ENCODE results near the gene ID2. TPM values are rescaled to one million over a fixed set of nuclear protein-coding genes. Genes with fewer than 3 reads are reported as not detected.

Gene ID2
- total and polyA plus RNA-seq, 2 experiments from 2014 or later = 612 to 910 TPM

DNA sequence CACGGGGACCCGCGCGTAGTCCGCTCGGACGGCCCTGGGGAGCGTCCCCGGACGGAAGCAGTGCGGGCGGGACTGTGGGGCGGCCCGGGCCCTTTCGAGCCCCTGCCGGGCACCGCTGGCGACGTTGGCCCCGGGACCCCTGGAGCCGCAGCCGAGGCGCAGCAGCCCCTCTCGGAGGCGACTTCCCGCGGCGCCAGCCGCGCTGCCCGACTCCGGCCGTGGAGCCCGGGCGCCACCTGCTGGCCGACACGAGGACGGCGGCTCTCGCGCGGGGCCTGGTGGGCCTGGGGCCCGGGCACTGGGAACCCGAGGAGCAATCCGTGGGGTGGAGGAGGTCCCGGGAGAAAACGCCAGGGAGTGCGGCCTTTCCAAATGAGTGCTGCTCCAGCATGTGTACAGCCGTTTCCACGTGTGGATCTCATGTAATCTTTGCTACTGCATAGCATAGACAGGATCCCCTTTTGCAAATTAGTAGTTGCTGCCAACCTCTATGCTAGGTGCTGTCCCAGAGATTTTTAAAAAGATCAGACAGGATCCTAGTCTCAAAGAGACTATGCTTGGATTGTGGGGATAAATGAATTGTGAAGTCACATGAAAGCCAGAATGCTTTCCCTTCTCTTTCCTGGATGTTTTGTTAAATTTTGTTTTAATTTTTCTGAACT, 4.0 kb downstream of the ID2 start:
- peak; percentile 88 for DNase-seq (ENCODE audit: low spot score)
- peak overlapping the region; percentile 18 for H2AFZ ChIP-seq

DNA sequence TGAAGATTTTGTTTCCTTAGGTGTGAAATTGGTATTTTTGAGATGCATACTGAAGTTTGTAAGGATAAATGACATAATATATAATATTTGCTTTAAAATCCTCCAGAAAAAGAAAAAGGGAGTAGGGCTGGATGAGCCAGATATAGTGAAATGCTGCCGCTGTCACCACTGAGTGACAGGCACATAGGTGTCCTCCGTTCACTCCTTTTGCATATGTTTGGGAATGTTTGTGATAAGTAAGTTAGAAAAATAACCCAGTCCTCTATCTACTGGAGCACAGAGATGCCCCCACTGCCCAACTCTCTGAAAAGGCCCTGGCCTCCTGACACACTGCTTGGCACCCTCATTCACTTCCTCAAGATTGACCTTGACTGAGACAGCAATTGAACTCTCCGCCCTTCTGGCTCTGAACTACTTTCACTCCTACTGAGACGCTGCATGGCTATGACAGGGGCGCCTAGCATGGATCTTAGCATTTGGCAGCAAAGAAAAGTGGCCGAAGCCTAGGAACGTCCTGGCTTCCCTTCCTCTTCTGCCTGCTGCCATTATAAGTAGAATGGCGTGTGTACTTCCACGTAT, 10.1 kb downstream of the ID2 start:
- H3K4me3 ChIP-seq = no peak overlapping the region
- H3K36me3 ChIP-seq (replicated peaks; ENCODE audit: insufficient read depth, low read depth) = no peaks in the 10 kb centered on the region
- H3K9me3 ChIP-seq (ENCODE audit: low read depth) = no peaks in the 10 kb centered on the region
- H3K4me1 ChIP-seq (ENCODE audit: insufficient read depth) = no peaks in the 10 kb centered on the region
- TF ChIP-seq, protein P1, sequence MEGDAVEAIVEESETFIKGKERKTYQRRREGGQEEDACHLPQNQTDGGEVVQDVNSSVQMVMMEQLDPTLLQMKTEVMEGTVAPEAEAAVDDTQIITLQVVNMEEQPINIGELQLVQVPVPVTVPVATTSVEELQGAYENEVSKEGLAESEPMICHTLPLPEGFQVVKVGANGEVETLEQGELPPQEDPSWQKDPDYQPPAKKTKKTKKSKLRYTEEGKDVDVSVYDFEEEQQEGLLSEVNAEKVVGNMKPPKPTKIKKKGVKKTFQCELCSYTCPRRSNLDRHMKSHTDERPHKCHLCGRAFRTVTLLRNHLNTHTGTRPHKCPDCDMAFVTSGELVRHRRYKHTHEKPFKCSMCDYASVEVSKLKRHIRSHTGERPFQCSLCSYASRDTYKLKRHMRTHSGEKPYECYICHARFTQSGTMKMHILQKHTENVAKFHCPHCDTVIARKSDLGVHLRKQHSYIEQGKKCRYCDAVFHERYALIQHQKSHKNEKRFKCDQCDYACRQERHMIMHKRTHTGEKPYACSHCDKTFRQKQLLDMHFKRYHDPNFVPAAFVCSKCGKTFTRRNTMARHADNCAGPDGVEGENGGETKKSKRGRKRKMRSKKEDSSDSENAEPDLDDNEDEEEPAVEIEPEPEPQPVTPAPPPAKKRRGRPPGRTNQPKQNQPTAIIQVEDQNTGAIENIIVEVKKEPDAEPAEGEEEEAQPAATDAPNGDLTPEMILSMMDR (IDR thresholded peaks at IDR 0.05; ENCODE audit: poor library complexity) = no peak
- no peak for TF ChIP-seq EZH2 (IDR thresholded peaks at IDR 0.05; ENCODE audit: borderline replicate concordance)
- TF ChIP-seq EZH2phosphoT487 (IDR thresholded peaks at IDR 0.05; ENCODE audit: low read depth, severe bottlenecking, unreplicated experiment) = no peak
- H2AFZ ChIP-seq = no peak overlapping the region
- H3K9me2 ChIP-seq (replicated peaks; ENCODE audit: insufficient read depth) = no peaks in the 10 kb centered on the region
- no peak for DNase-seq (ENCODE audit: low spot score)
- 94% methylated on average over 9 of the region's 9 CpGs for WGBS (ENCODE audit: low lambda C conversion rate, missing lambda C conversion rate)
- H4K20me1 ChIP-seq (ENCODE audit: insufficient read depth, poor library complexity, severe bottlenecking) = no peaks in the 10 kb centered on the region
- H3K27me3 ChIP-seq = no peaks in the 10 kb centered on the region
- no peak overlapping the region for H3K27ac ChIP-seq
- peaks cover 5% of the 10 kb centered on the region for H3K79me2 ChIP-seq
- H3K4me2 ChIP-seq = no peak overlapping the region

More for the DNA sequence above, 4.0 kb downstream of the ID2 start:
- no peaks in the 10 kb centered on the region for H3K27me3 ChIP-seq
- H3K27ac ChIP-seq = peak overlapping the region; percentile 97
- TF ChIP-seq EZH2 (IDR thresholded peaks at IDR 0.05; ENCODE audit: borderline replicate concordance) (no peak), EZH2phosphoT487 (IDR thresholded peaks at IDR 0.05; ENCODE audit: low read depth, severe bottlenecking, unreplicated experiment) (no peak)
- TF ChIP-seq, protein P1 (IDR thresholded peaks at IDR 0.05; ENCODE audit: poor library complexity) = peak; percentile 90
- H3K9me2 ChIP-seq (replicated peaks; ENCODE audit: insufficient read depth) = no peaks in the 10 kb centered on the region
- H4K20me1 ChIP-seq (ENCODE audit: insufficient read depth, poor library complexity, severe bottlenecking) = peaks cover 20% of the 10 kb centered on the region
- no peaks in the 10 kb centered on the region for H3K36me3 ChIP-seq (replicated peaks; ENCODE audit: insufficient read depth, low read depth)
- no peaks in the 10 kb centered on the region for H3K9me3 ChIP-seq (ENCODE audit: low read depth)
- peak overlapping the region; percentile 85 for H3K4me2 ChIP-seq
- H3K4me1 ChIP-seq (ENCODE audit: insufficient read depth) = no peaks in the 10 kb centered on the region
- 2% methylated on average over 26 of the region's 50 CpGs for WGBS (ENCODE audit: low lambda C conversion rate, missing lambda C conversion rate)
- peaks cover 43% of the 10 kb centered on the region for H3K79me2 ChIP-seq
- peak overlapping the region; percentile 68 for H3K4me3 ChIP-seq

DNA sequence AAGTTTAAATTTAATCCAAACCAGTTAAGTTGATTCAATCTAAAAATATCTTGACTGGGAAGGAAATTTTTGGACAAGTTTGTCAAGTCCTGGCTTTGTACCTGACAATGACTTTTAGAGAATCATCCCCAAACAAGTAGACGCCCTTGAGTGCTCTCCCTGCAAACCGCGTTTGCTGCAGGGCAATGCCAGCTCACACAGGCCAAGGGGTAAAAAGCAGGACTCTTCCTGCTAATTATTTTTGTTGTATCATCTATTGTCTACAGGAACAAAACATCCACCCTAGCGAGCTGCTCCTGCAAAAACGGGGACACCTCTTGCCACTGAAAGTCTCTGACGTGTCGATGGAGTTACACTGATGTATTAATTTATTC, 10.9 kb downstream of the ID2 start:
- H3K27ac ChIP-seq = no peak overlapping the region
- whole genome bisulfite sequencing (ENCODE audit: low lambda C conversion rate, missing lambda C conversion rate) = 70% methylated on average over 7 of the region's 7 CpGs
- peak overlapping the region; percentile 35 for H2AFZ ChIP-seq
- TF ChIP-seq EZH2 (IDR thresholded peaks at IDR 0.05; ENCODE audit: borderline replicate concordance) (no peak), EZH2phosphoT487 (IDR thresholded peaks at IDR 0.05; ENCODE audit: low read depth, severe bottlenecking, unreplicated experiment) (no peak)
- TF ChIP-seq, protein P1 (IDR thresholded peaks at IDR 0.05; ENCODE audit: poor library complexity) = no peak
- no peaks in the 10 kb centered on the region for H3K36me3 ChIP-seq (replicated peaks; ENCODE audit: insufficient read depth, low read depth)
- no peaks in the 10 kb centered on the region for H3K27me3 ChIP-seq
- H3K4me1 ChIP-seq (ENCODE audit: insufficient read depth) = no peaks in the 10 kb centered on the region
- no peaks in the 10 kb centered on the region for H3K79me2 ChIP-seq
- peak overlapping the region; percentile 72 for H3K4me2 ChIP-seq
- H3K9me3 ChIP-seq (ENCODE audit: low read depth) = no peaks in the 10 kb centered on the region
- H3K9me2 ChIP-seq (replicated peaks; ENCODE audit: insufficient read depth) = no peaks in the 10 kb centered on the region
- H4K20me1 ChIP-seq (ENCODE audit: insufficient read depth, poor library complexity, severe bottlenecking) = no peaks in the 10 kb centered on the region
- DNase-seq (ENCODE audit: low spot score) = no peak
- no peak overlapping the region for H3K4me3 ChIP-seq
